Psoas muscle (tissue), 8 donors: ENCODE data around the gene MOV10L1. TPM values are rescaled to one million over a fixed set of nuclear protein-coding genes. Genes with fewer than 3 reads are reported as not detected.
"Not testable (repeated sequence)": the region's sequence is repeated elsewhere in the genome, so short reads cannot be mapped to it uniquely, and the experiment has no call there.

Experiments used
- ATAC-seq, 4 donors: fragments of 200-7000 bp; cut with Tn5 transposase; one replicate each; pipeline ENCODE4 v1.9.1; 2020; ENCODE audit warnings: moderate library complexity in 3 of 4, mild to moderate bottlenecking in 2 of 4
- DNase-seq, 2 donors: peaks; one replicate each; pipeline ENCODE4 v3.0.0-alpha.2; 2020
- H3K27ac ChIP-seq: fragments of 200-600 bp; one replicate; pipeline ENCODE4 v1.8.0; 2022
- H3K27me3 ChIP-seq, 3 donors: fragments of 200-600 bp in 1 of 3; one replicate each; pipeline versions ENCODE4 v1.6.1 to v1.8.0; 2013 to 2022; ENCODE audit warnings: low read length in 2 of 3, mild to moderate bottlenecking in 2 of 3, moderate library complexity in 1 of 3; ENCODE audit not compliant: insufficient read depth in 3 of 3
- H3K36me3 ChIP-seq, 2 donors: fragments of 200-600 bp in 1 of 2; one replicate each; pipeline versions ENCODE4 v1.6.1 to v1.8.0; 2013 to 2022; ENCODE audit warnings: low read depth in 1 of 2, mild to moderate bottlenecking in 1 of 2, moderate library complexity in 1 of 2; ENCODE audit not compliant: insufficient read depth in 1 of 2
- H3K4me1 ChIP-seq: fragments of 200-600 bp; one replicate; pipeline ENCODE4 v1.8.0; 2022
- H3K4me3 ChIP-seq: fragments of 200-600 bp; one replicate; pipeline ENCODE4 v1.8.0; 2022; ENCODE audit warnings: mild to moderate bottlenecking
- H3K9me3 ChIP-seq: fragments of 200-600 bp; one replicate; pipeline ENCODE4 v1.8.0; 2022
- WGBS, 3 donors: extraction: QIAGEN DNeasy Blood & Tissue Kit; methylation state at CpG; one replicate each; pipeline versions ENCODE4 v1.1.6 to v1.1.7; 2013; 5-methylcytosine and 5-hydroxymethylcytosine counted together
- intact Hi-C, 2 donors: fragments of 100-400 bp; cut with DNase I; formaldehyde crosslinking; loops; one replicate each; pipeline versions ENCODE4 v1.11.0 to v1.14.2; 2022
- polyA plus RNA-seq, 3 donors: library from polyadenylated mRNA; stranded (reverse); fragments of 200-250 nt; gene quantifications; one replicate each; pipeline ENCODE4 v1.2.3, GENCODE V29; 2013
- total RNA-seq, 4 donors: library from RNA; stranded (reverse); fragmentation: NEBNext Ultra II Directional in 2 of 4; extraction: Animal tissue kit (Norgen Biotek cat#: 25700) in 2 of 4; gene quantifications; one replicate each; pipeline versions ENCODE4 v1.2.1 to v1.2.4, GENCODE V29; 2021 to 2023
- TF ChIP-seq, protein P1 (sequence below): fragments of 200-600 bp; IDR thresholded peaks from one replicate; pipeline ENCODE4 v1.8.0; 2022; ENCODE audit warnings: antibody characterized with exemption
- donor health status: healthy with polysubstance abuse.
- donor health status: DM: no; HTN: no; CAD: no; lungs with moderate emphysema.
- donor health status: Bipolar disorder and iron deficiency.
- donor health status: healthy.
- donor health status: DM: yes; HTN: yes; CAD: no.
- donor health status: DM: no; HTN: no; CAD: no.
- donor health status: DM: no; HTN: no; CAD: no.
- donor health status: DM: yes; HTN: yes; CAD: no.

Gene MOV10L1
- total and polyA plus RNA-seq, 7 donors, result 0.05 to 0.39 (median 0.07) TPM; not detected in 4

GRCh38 chr22:50203288-50203687 lies 113.5 kb downstream of the MOV10L1 start:
- H3K4me3 ChIP-seq, result no peak overlapping the region
- ATAC-seq, result no peak
- H3K36me3 ChIP-seq, result peaks cover 0 to 61% of the 10 kb centered on the region in 2 donors
- no peaks in the 10 kb centered on the region for H3K9me3 ChIP-seq
- no peak overlapping the region for H3K27ac ChIP-seq
- WGBS, 3 donors, result 99 to 100% (median 100%) methylated on average over 1 of the region's 1 CpG
- TF ChIP-seq, protein P1, sequence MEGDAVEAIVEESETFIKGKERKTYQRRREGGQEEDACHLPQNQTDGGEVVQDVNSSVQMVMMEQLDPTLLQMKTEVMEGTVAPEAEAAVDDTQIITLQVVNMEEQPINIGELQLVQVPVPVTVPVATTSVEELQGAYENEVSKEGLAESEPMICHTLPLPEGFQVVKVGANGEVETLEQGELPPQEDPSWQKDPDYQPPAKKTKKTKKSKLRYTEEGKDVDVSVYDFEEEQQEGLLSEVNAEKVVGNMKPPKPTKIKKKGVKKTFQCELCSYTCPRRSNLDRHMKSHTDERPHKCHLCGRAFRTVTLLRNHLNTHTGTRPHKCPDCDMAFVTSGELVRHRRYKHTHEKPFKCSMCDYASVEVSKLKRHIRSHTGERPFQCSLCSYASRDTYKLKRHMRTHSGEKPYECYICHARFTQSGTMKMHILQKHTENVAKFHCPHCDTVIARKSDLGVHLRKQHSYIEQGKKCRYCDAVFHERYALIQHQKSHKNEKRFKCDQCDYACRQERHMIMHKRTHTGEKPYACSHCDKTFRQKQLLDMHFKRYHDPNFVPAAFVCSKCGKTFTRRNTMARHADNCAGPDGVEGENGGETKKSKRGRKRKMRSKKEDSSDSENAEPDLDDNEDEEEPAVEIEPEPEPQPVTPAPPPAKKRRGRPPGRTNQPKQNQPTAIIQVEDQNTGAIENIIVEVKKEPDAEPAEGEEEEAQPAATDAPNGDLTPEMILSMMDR, result no peak
- H3K4me1 ChIP-seq, result peaks cover 37% of the 10 kb centered on the region
- intact Hi-C loops, result loop anchor here in 1 of 2 donors (10.0 kb wide), 1 partner anchor 268 kb away; no protein-coding TSS in a partner anchor
- DNase-seq, result no peak
- no peaks in the 10 kb centered on the region for H3K27me3 ChIP-seq

DNA sequence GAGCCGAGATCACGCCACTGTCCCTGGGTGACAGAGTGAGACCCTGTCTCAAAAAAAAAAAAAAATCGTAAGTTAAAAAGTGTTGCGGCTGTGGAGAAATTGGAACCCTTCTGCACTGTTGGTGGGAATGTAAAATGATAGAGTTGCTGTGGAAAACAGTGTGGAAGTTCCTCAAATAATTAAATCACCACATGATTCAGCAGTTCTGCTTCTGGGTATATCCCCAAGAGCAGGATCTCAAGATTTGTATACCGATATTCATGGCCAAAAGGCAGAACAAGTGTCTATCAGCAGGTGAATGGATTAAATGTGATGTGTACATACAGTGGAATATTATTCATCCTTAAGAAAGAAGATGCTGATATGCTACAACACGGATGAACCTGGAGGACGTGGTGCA lies 114.8 kb downstream of the MOV10L1 start:
- intact Hi-C loops, result loop anchor here in 1 of 2 donors (10.0 kb wide), 1 partner anchor 270 kb away; no protein-coding TSS in a partner anchor
- Histone ChIP-seq H3K27ac (peak overlapping the region; percentile 49), H3K4me3 (no peak overlapping the region), H3K9me3 (no peaks in the 10 kb centered on the region), H3K27me3 (no peaks in the 10 kb centered on the region), H3K36me3 (peaks cover 0 to 59% of the 10 kb centered on the region in 2 donors), H3K4me1 (peaks cover 37% of the 10 kb centered on the region)
- DNase-seq, result no peak
- TF ChIP-seq, protein P1, result no peak
- ATAC-seq, result no peak
- WGBS, 3 donors, result 92 to 94% (median 93%) methylated on average over 7 of the region's 7 CpGs

- not testable (repeated sequence) for H3K27me3 ChIP-seq, H3K4me3 ChIP-seq, DNase-seq, H3K9me3 ChIP-seq, ATAC-seq
- intact Hi-C loops, result loop anchor here (5.0 to 10.0 kb wide), 4 partner anchors 37 to 438 kb away; no protein-coding TSS in a partner anchor
- peaks cover 34% of the 10 kb centered on the region for H3K4me1 ChIP-seq
- 65 to 84% (median 67%) methylated on average over 9 of the region's 9 CpGs for WGBS, 3 donors
- peaks cover 0 to 60% of the 10 kb centered on the region in 2 donors for H3K36me3 ChIP-seq
- peak overlapping the region; percentile 49 for H3K27ac ChIP-seq
These were observed 115.2 kb downstream of the MOV10L1 start for GRCh38 chr22:50204998-50205397.

DNA sequence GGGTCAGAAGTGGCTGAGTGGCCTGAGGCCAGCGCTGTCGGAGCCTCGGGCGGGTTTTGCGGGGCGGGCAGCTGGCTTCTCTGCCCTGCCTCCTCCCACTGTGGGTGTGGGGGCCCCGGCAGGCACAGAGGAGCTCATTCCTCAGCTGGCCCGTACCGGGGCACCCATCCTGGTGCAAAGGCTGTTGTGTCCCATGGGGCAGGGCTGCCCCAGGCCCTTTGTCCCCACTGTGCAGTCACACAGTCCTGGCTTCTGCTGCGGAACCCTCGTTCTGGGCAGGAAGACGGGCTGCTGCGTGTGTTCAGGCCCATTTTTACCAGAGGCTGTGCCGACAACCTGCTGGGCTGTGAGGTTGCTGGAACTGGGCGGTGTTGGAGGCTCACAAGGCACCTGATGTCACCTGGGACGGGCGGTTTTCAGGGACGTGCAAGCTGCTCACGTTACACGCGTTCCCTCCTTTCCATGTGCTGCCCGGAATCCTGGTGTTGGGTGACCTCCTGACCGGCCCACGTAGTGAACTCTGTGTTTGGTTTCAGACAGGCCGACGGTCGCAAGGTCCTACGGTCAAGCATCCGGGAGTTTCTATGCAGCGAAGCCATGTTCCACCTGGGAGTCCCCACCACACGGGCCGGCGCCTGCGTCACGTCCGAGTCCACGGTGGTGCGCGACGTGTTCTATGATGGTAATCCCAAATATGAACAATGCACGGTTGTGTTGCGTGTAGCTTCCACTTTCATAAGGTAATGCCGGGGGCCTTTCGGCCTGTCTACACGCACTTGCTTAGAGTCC lies 116.2 kb downstream of the MOV10L1 start:
- peak in 3 of 4 donors; percentile 2 to 8 (median 4) for ATAC-seq
- 75 to 92% (median 85%) methylated on average over 38 to 45 of the region's 45 CpGs for WGBS, 3 donors
- H3K4me3 ChIP-seq, result no peak overlapping the region
- H3K4me1 ChIP-seq, result peaks cover 33% of the 10 kb centered on the region
- H3K27me3 ChIP-seq, result no peaks in the 10 kb centered on the region
- intact Hi-C loops, result loop anchor here (5.0 to 10.0 kb wide), 4 partner anchors 36 to 439 kb away; no protein-coding TSS in a partner anchor
- TF ChIP-seq, protein P1, result no peak
- H3K36me3 ChIP-seq, result peaks cover 0 to 70% of the 10 kb centered on the region in 2 donors
- no peaks in the 10 kb centered on the region for H3K9me3 ChIP-seq
- DNase-seq, result peak in 1 of 2 donors; percentile 56
- peak overlapping the region; percentile 49 for H3K27ac ChIP-seq

GRCh38 chr22:50206599-50206998 lies 116.8 kb downstream of the MOV10L1 start:
- no peaks in the 10 kb centered on the region for H3K9me3 ChIP-seq
- TF ChIP-seq, protein P1, result peak; percentile 63
- no peak overlapping the region for H3K4me3 ChIP-seq
- peaks cover 33% of the 10 kb centered on the region for H3K4me1 ChIP-seq
- peaks cover 0 to 76% of the 10 kb centered on the region in 2 donors for H3K36me3 ChIP-seq
- peak; percentile 76 to 93 for DNase-seq
- ATAC-seq, result peak; percentile 75 to 85 (median 80)
- intact Hi-C loops, result loop anchor here (5.0 to 10.0 kb wide), 4 partner anchors 36 to 439 kb away; no protein-coding TSS in a partner anchor
- H3K27me3 ChIP-seq, result no peaks in the 10 kb centered on the region
- 20 to 40% (median 32%) methylated on average over 10 of the region's 10 CpGs for WGBS, 3 donors
- H3K27ac ChIP-seq, result peak overlapping the region; percentile 49
